HCT116 (cell line): ENCODE measurements around the gene ARHGAP23. TPM values are rescaled to one million over a fixed set of nuclear protein-coding genes. Genes with fewer than 3 reads are reported as not detected.

ENCODE experiments used
- ATAC-seq: fragments of 200-7000 bp; cut with Tn5 transposase; 2 replicates; pipeline ENCODE4 v1.9.1; 2020; ENCODE audit warnings: mild to moderate bottlenecking, moderate library complexity
- BruUV-seq: library from RNA; stranded (reverse); fragments of 400-500 nt; replicated peaks from 2 replicates; lab custom pipeline; 2021; lab: Mats Ljungman, UMichigan
- CTCF ChIA-PET: fragments of 300-600 bp; sonication (Branson Sonifier 250); formaldehyde crosslinking; loops from one replicate; lab custom pipeline; 2021; ENCODE audit warnings: antibody characterized with exemption; lab: Charles Lee
- POLR2A ChIA-PET: fragments of 300-600, 350-600 bp; sonication (Branson Sonifier 250); formaldehyde crosslinking; loops from one replicate; lab custom pipeline; 2021; ENCODE audit warnings: antibody characterized with exemption; lab: Charles Lee
- RAD21 ChIA-PET, 2 experiments: fragments of 300-600 bp; sonication (Branson Sonifier 250); formaldehyde crosslinking; loops; one replicate each; lab custom pipeline; 2023; ENCODE audit warnings: low total read pairs in 2 of 2; ENCODE audit not compliant: uncharacterized antibody in 2 of 2, unreplicated experiment in 2 of 2, low non-redundant PET in 1 of 2; lab: Charles Lee
- DNase-seq: peaks from one replicate; pipeline ENCODE4 v3.0.0-alpha.2; 2010; ENCODE audit warnings: low read depth, low spot score
- H2AFZ ChIP-seq: fragments of 200-600 bp; shearing (Covaris generic), sonication (generic); 2 replicates; pipeline ENCODE4 v1.6.1; 2017; ENCODE audit warnings: low read depth, mixed run types, mixed read lengths, antibody characterized with exemption, low read length; ENCODE audit not compliant: poor library complexity, severe bottlenecking
- H3K27ac ChIP-seq: 2 replicates; pipeline ENCODE4 v1.5.1; 2012; ENCODE audit warnings: low read depth, low read length
- H3K27me3 ChIP-seq: fragments of 200-600 bp; sonication (generic); 2 replicates; pipeline ENCODE4 v1.6.1; 2016; ENCODE audit warnings: mixed run types, low read length, mixed read lengths; ENCODE audit not compliant: insufficient read depth
- H3K36me3 ChIP-seq, 2 experiments: fragments of 200-500 bp in 1 of 2; fragments of 200-600 bp in 1 of 2; sonication (Bioruptor generic) in 1 of 2; sonication (generic) in 1 of 2; 2 replicates each; pipeline versions ENCODE4 v1.5.1 to v1.6.1; 2014 to 2016; ENCODE audit warnings: low read length in 2 of 2, inconsistent platforms in 1 of 2, mixed read lengths in 1 of 2, mixed run types in 1 of 2; ENCODE audit not compliant: insufficient read depth in 2 of 2, control insufficient read depth in 1 of 2
- H3K4me1 ChIP-seq, 2 experiments: fragments of 200-600 bp in 1 of 2; sonication (generic) in 1 of 2; 2 replicates each; pipeline versions ENCODE4 v1.5.1 to v1.6.1; 2012 to 2017; ENCODE audit warnings: low read length in 2 of 2, inconsistent platforms in 1 of 2, mild to moderate bottlenecking in 1 of 2, mixed read lengths in 1 of 2, mixed run types in 1 of 2, moderate library complexity in 1 of 2; ENCODE audit not compliant: insufficient read depth in 2 of 2, control insufficient read depth in 1 of 2
- H3K4me2 ChIP-seq: fragments of 200-600 bp; sonication (generic); 2 replicates; pipeline ENCODE4 v1.6.1; 2017; ENCODE audit warnings: mixed run types, low read length, mixed read lengths
- H3K4me3 ChIP-seq, 2 experiments: fragments of 200-600 bp in 1 of 2; sonication (generic) in 1 of 2; replicated peaks in 1 of 2; 2 replicates each; pipeline ENCODE4 v1.5.1; 2011 to 2016; ENCODE audit warnings: low read length in 2 of 2, control low read depth in 1 of 2, low read depth in 1 of 2, mild to moderate bottlenecking in 1 of 2, mixed read lengths in 1 of 2, mixed run types in 1 of 2
- H3K79me2 ChIP-seq: fragments of 200-600 bp; sonication (generic); 2 replicates; pipeline ENCODE4 v1.6.1; 2017; ENCODE audit warnings: mild to moderate bottlenecking, mixed run types, low read length, moderate library complexity, mixed read lengths; ENCODE audit not compliant: insufficient read depth
- H3K9ac ChIP-seq: fragments of 200-600 bp; sonication (generic); 2 replicates; pipeline ENCODE4 v1.6.1; 2016; ENCODE audit warnings: low read length, mixed read lengths
- H3K9me2 ChIP-seq: fragments of 200-600 bp; sonication (generic), shearing (Covaris generic); 2 replicates; pipeline ENCODE4 v1.6.1; 2017; ENCODE audit warnings: mixed run types, mild to moderate bottlenecking, moderate library complexity; ENCODE audit not compliant: insufficient read depth
- H3K9me3 ChIP-seq, 2 experiments: fragments of 200-500 bp in 1 of 2; fragments of 200-600 bp in 1 of 2; sonication (Bioruptor generic) in 1 of 2; sonication (generic) in 1 of 2; 2 replicates each; pipeline ENCODE4 v1.6.1; 2014 to 2017; ENCODE audit warnings: low read length in 2 of 2, mixed read lengths in 2 of 2, inconsistent platforms in 1 of 2, low read depth in 1 of 2, mild to moderate bottlenecking in 1 of 2, mixed run types in 1 of 2, moderate library complexity in 1 of 2; ENCODE audit not compliant: control insufficient read depth in 1 of 2, insufficient read depth in 1 of 2
- H4K20me1 ChIP-seq: fragments of 200-600 bp; sonication (generic), shearing (Covaris generic); 2 replicates; pipeline ENCODE4 v1.6.1; 2017; ENCODE audit warnings: mixed run types, mild to moderate bottlenecking, moderate library complexity; ENCODE audit not compliant: insufficient read depth
- ATF3 ChIP-seq: IDR thresholded peaks from 2 replicates; pipeline ENCODE4 v1.6.1; 2012
- ELF1 ChIP-seq: IDR thresholded peaks from 2 replicates; pipeline ENCODE4 v1.6.1; 2012; ENCODE audit warnings: low read depth, borderline replicate concordance
- EZH2 ChIP-seq: fragments of 200-600 bp; sonication (generic); IDR thresholded peaks from 2 replicates; pipeline ENCODE4 v1.6.1; 2017; ENCODE audit warnings: antibody characterized with exemption, mixed run types
- EZH2phosphoT487 ChIP-seq: fragments of 200-600 bp; IDR thresholded peaks from 2 replicates; pipeline ENCODE4 v1.6.1; 2018; ENCODE audit warnings: antibody characterized with exemption, borderline replicate concordance
- JUND ChIP-seq: IDR thresholded peaks from 2 replicates; pipeline ENCODE4 v1.6.1; 2012
- MAX ChIP-seq: IDR thresholded peaks from 2 replicates; pipeline ENCODE4 v1.6.1; 2012
- POLR2AphosphoS5 ChIP-seq: IDR thresholded peaks from 2 replicates; pipeline ENCODE4 v1.6.1; 2011; ENCODE audit warnings: mild to moderate bottlenecking, low read depth, low read length, moderate library complexity
- REST ChIP-seq: IDR thresholded peaks from 2 replicates; pipeline ENCODE4 v1.6.1; 2012; ENCODE audit warnings: low read depth
- SP1 ChIP-seq: IDR thresholded peaks from 2 replicates; pipeline ENCODE4 v1.6.1; 2012; ENCODE audit warnings: low read depth
- TCF7L2 ChIP-seq: IDR thresholded peaks from 2 replicates; pipeline ENCODE4 v1.7.0; 2011; ENCODE audit warnings: borderline replicate concordance, inconsistent platforms; ENCODE audit not compliant: insufficient read depth, insufficient read length; ENCODE audit errors: extremely low read depth
- ZFX ChIP-seq: fragments of 450-650 bp; IDR thresholded peaks from 2 replicates; pipeline ENCODE4 v1.6.1; 2017
- intact Hi-C: fragments of 100-400 bp; cut with micrococcal nuclease; formaldehyde crosslinking; loops from 2 replicates; pipeline ENCODE4 v1.10.0; 2022
- total RNA-seq: library from RNA; stranded (reverse); gene quantifications from one replicate; pipeline ENCODE4 v1.2.1, GENCODE V29; 2021; ENCODE audit not compliant: unreplicated experiment

Gene ARHGAP23
- total RNA-seq, 1 experiment from 2014 or later = 41.0 TPM

- ATAC-seq = no peak
- Histone ChIP-seq H2AFZ (no peak overlapping the region), H3K79me2 (no peaks in the 10 kb centered on the region), H3K9ac (no peak overlapping the region), H3K4me3 (no peak overlapping the region), H3K9me3 (no peaks in the 10 kb centered on the region), H3K9me2 (no peaks in the 10 kb centered on the region), H3K36me3 (no peaks in the 10 kb centered on the region), H4K20me1 (no peaks in the 10 kb centered on the region), H3K4me1 (peaks cover 0 to 5% of the 10 kb centered on the region in 2 experiments; a peak in 1 of 4 replicates), H3K27me3 (no peaks in the 10 kb centered on the region), H3K27ac (no peak overlapping the region), H3K4me2 (no peak overlapping the region)
- intact Hi-C loops = no loop called here
- ChIA-PET CTCF (interaction anchor here (2.1 kb wide), 1 partner anchor 9 kb away, joined by 7 read pairs; no protein-coding TSS in a partner anchor), POLR2A (no interaction called here)
- no TSS peak for BruUV-seq
- TF ChIP-seq MAX (no peak), EZH2 (no peak), ATF3 (no peak), POLR2AphosphoS5 (no peak), ZFX (no peak), EZH2phosphoT487 (no peak), TCF7L2 (no peak), SP1 (no peak), JUND (no peak)
- TF ChIP-seq, all 23 proteins: peak for 0
- RAD21 ChIA-PET = no interaction called here
- DNase-seq = no peak
Observed at GRCh38 chr17:38549285-38549684, 121.0 kb downstream of the ARHGAP23 start.

GRCh38 chr17:38550661-38551060 lies 122.4 kb downstream of the ARHGAP23 start:
- ChIA-PET POLR2A (no interaction called here), RAD21 (no interaction called here), CTCF (interaction anchor here (1.2 kb wide), 1 partner anchor 13 kb away, joined by 4 read pairs; no protein-coding TSS in a partner anchor)
- no peak overlapping the region for H3K4me3 ChIP-seq
- no peak overlapping the region for H3K9ac ChIP-seq
- ATAC-seq = no peak
- intact Hi-C loops = no loop called here
- no peaks in the 10 kb centered on the region for H3K9me3 ChIP-seq
- no peak overlapping the region for H2AFZ ChIP-seq
- no peak overlapping the region for H3K4me2 ChIP-seq
- no peak for DNase-seq
- no peaks in the 10 kb centered on the region for H4K20me1 ChIP-seq
- no peaks in the 10 kb centered on the region for H3K27me3 ChIP-seq
- no peaks in the 10 kb centered on the region for H3K79me2 ChIP-seq
- no peaks in the 10 kb centered on the region for H3K36me3 ChIP-seq
- no peaks in the 10 kb centered on the region for H3K9me2 ChIP-seq
- BruUV-seq = no TSS peak
- TF ChIP-seq REST (no peak), SP1 (no peak), ELF1 (no peak), ZFX (no peak), MAX (no peak)
- no peak overlapping the region for H3K27ac ChIP-seq
- peaks cover 0 to 13% of the 10 kb centered on the region in 2 experiments; a peak in 1 of 4 replicates for H3K4me1 ChIP-seq
